Right ventricle myocardium superior (tissue), 1 donor: ENCODE results near the gene TTLL7. TPM values are rescaled to one million over a fixed set of nuclear protein-coding genes. Genes with fewer than 3 reads are reported as not detected.

Experiments used
- ATAC-seq: fragments of 200-7000 bp; cut with Tn5 transposase; one replicate; pipeline ENCODE4 v1.9.1; 2020; ENCODE audit warnings: mild to moderate bottlenecking; ENCODE audit not compliant: poor library complexity
- DNase-seq: peaks from one replicate; pipeline ENCODE4 v3.0.0-alpha.2; 2020
- intact Hi-C: fragments of 100-400 bp; cut with DNase I; formaldehyde crosslinking; loops from one replicate; pipeline ENCODE4 v1.11.2; 2022
- total RNA-seq: library from RNA; stranded (reverse); fragmentation: NEBNext Ultra II Directional; extraction: Animal tissue kit (Norgen Biotek cat#: 25700); gene quantifications from one replicate; pipeline ENCODE4 v1.2.1, GENCODE V29; 2021
- donor health status: DM: no; HTN: yes; CAD: no; lungs with severe emphysema.

Gene TTLL7
- total RNA-seq, 1 donor from 2014 or later = 3.6 TPM

DNA sequence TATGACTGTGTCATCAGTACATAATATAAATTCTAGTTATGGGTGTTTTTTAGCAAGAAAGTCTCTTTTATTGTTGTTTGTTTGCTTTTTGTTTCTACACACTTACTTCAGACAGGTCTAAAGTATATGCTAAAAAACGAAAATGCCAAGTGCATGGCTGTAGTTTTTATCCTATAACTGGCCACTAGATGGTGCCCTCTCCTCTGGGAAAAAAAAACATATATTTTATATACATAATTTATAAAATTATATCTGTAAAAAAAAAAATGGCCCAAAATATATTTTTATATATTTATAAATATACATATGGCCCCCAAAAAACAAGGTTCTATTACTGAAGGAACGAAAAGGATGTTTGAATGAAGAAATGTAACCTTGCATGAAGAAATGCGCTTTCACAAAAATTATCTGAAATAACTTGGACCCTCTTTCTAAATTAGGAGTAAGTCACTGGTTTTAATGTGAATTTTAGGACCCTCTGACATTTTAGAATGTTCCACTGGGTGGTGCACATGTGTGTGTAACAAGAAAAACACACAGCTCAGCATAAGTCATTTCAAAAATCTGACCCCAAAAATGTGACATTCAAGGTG lies 93.5 kb downstream of the TTLL7 start:
- ATAC-seq (no peak), DNase-seq (no peak)
- intact Hi-C loops = no loop called here

DNA sequence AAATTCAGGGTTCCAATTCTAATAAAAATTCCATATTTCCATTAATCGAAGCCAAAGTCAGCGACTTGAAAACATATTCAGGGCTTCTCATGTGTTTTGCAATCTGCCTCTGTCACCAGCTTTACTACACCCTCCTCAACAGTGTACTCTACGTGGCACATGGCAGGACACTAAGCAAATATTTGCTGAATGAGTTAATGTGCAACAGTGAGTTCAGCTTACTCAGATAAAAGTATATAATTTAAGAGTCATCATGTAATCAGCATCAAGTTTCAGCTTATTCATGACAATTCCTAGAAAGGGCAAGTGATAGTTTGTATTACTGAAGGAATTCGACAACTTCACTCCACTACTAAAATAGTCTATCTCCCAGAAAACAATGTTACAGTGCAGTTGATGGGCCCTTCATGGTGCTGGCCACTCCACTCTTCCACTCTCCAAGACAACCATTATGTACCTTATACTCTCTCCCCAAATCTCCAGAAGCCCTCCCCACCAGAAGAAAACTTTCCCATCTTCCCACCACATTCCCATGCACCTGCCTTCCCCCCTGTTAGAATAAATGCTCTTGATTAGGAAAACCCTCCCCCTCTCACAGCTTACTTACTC lies 97.3 kb downstream of the TTLL7 start:
- intact Hi-C loops = no loop called here
- DNase-seq (no peak), ATAC-seq (no peak)

DNA sequence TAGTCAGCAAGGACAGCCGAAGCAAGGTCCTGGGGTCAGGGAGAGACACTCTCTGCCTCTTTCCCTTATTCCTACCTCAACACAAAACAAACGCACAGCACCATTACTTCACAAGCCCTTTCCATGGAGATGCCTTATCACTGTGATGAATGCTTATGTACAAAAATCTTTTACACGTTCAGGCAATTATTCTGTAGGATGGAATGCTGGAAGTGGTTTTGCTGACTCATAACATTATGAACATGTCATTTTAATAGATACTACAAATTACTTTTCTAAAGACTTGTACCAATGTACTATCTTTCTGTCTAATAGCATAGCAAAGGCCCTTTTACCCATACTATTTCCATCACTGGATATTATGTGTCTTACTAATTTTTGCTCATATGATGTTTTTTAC lies 98.4 kb downstream of the TTLL7 start:
- ATAC-seq = no peak
- intact Hi-C loops = no loop called here

GRCh38 chr1:83897516-83897915 lies 101.4 kb downstream of the TTLL7 start:
- ATAC-seq (no peak), DNase-seq (no peak)
- intact Hi-C loops = no loop called here

More for the DNA sequence above, 98.4 kb downstream of the TTLL7 start:
- no peak for DNase-seq

- intact Hi-C loops = no loop called here
- ATAC-seq (no peak), DNase-seq (no peak)
Measured at GRCh38 chr1:83896299-83896698, 102.6 kb downstream of the TTLL7 start.

- no peak for DNase-seq
- no peak for ATAC-seq
- intact Hi-C loops = no loop called here
Measured at GRCh38 chr1:83889707-83890106, 109.2 kb downstream of the TTLL7 start.

GRCh38 chr1:83887483-83887882 lies 111.4 kb downstream of the TTLL7 start:
- ATAC-seq = no peak
- DNase-seq = no peak
- intact Hi-C loops = no loop called here

DNA sequence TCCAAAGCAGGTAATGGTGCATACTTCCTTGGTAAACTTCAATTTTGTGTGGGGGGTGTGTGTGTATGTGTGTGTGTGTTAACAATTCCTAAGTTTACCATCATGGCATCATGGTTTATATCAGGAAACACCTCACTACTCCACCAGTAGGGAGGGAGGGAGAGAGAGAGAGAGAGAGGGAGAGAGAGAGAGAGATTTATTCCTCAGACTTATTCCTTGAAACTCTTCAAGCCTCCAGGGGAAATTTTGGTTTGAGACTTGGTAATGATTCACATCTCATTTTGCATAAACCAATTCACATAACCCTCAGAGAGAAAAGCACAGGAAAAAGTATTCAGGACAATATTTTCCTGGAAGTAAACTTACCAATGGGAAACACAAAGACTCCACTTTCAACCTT lies 115.0 kb downstream of the TTLL7 start:
- DNase-seq = no peak
- intact Hi-C loops = no loop called here
- ATAC-seq = no peak

DNA sequence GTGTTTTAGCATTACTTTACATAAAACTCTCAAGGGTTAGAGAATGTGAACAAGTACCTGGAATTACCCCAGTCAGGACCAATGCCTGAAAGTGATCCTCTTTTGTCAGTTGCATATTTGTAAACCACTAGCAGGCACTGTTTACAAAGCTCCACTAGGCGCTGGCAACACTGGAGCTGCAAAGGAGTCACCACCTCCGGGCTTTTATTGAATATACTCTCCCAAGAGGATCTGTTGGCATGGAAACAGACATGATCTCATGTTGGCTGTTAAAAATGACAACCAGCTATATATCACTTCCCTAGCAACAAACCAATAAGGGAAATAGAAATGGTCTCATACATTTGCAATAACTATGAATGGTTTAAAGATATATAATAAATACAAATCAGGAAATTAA lies 116.0 kb downstream of the TTLL7 start:
- ATAC-seq (no peak), DNase-seq (no peak)
- intact Hi-C loops = no loop called here

DNA sequence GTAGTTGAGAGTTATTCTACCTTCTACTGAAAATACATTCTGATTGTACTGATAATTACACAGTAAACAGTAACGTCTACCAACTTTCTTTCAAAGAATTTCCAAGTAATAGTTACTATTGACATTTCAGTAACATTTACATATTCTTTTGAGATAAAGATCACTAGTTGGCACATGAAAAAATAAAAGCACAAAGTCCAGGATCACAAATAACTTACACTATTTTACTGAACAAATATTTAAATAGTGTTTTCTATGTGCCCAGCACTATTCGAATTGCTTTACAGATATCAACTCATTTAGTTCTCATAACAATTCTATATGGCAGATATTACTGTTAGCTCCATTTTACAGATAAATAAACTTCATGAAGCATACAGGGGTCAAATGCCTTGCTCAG lies 126.4 kb downstream of the TTLL7 start:
- intact Hi-C loops = no loop called here
- no peak for ATAC-seq
- DNase-seq = no peak

DNA sequence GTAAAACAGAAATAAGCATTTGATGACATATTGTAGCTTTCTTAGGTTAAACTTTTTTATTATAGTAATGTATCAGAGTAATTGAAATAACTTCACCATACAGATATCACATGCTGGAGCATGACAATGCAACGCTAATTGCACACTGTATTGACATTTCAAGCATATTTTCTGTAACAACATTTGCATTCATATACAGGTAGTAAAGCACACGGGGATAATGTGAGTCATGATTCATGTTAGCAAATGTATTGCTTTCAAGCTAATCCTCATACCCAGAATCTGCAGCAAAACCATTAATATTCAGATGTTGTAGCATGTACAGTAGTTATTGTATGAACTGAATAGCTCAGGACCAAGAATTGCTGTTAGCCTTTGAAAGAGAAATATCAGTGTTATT lies 133.9 kb downstream of the TTLL7 start:
- DNase-seq (no peak), ATAC-seq (no peak)
- intact Hi-C loops = no loop called here

GRCh38 chr1:83860490-83861221 lies 138.3 kb downstream of the TTLL7 start:
- ATAC-seq = peak; percentile 99
- peak; percentile 91 for DNase-seq
- intact Hi-C loops = no loop called here

DNA sequence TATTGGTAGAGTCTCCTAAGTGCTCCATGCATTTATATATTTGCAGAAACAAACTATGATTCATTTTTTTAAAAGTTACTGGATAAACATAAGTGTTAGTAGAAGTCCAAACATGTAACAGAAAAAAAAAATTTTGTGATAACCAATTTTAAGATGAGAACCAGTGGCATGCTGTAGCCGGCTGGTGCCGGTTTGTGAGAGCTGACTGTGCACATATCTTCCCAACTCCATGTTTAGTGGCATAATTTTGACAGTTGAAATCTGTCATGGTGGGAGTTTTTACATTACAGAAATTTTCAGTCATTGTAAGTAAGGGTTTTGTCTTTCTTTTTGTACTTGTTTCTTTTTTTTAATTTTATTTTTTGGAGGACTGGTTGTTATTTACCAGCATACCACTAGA lies 141.2 kb downstream of the TTLL7 start:
- DNase-seq = no peak
- intact Hi-C loops = no loop called here
- ATAC-seq = no peak

- DNase-seq = no peak
- ATAC-seq = no peak
- intact Hi-C loops = no loop called here
Measured at GRCh38 chr1:83857103-83857502, 141.8 kb downstream of the TTLL7 start.

- no peak for ATAC-seq
- intact Hi-C loops = no loop called here
- no peak for DNase-seq
Measured at GRCh38 chr1:83856381-83856780, 142.6 kb downstream of the TTLL7 start.

DNA sequence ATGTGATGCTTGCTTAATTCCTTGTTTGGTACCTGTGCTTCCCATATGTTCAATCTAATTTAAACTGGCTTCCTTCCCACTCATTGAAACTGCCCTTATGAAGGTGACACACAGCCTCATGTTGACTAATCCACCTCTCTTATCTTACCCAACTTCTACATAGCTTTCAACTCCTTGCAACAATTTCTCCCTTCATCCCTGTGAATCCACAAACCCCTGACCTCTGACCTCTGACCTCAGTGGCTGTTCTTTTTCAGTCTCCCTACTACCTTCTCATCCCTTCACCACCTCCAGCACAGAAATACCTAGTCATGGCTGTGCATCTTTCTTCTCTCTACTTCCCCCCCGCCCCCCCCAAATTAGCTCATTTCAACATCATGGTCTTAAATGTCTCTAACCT lies 144.5 kb downstream of the TTLL7 start:
- DNase-seq = no peak
- ATAC-seq = no peak

DNA sequence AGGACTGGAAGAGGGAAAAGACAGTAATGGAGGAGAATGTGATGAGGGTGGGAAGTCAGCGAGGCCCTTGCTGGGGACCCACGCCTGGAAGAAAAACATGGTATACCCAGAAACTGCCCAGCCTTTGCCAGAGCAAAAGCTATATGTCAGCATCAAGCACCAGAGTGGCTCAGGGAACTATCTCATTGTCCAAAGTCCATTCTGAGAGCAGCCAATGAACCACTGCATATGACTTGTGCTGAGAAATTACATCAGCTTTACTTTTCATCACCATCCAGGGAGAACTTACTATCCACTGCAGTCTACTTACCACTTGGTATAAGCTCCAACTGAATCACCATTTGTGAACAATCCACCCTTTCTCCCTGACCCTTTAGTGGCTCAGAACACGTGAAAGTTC lies 148.1 kb downstream of the TTLL7 start:
- DNase-seq (no peak), ATAC-seq (no peak)
- intact Hi-C loops = no loop called here

More for the DNA sequence above, 144.5 kb downstream of the TTLL7 start:
- intact Hi-C loops = no loop called here

GRCh38 chr1:83849191-83850061 lies 149.5 kb downstream of the TTLL7 start:
- no peak for DNase-seq
- intact Hi-C loops = no loop called here
- no peak for ATAC-seq

GRCh38 chr1:83846138-83846537 lies 152.8 kb downstream of the TTLL7 start:
- DNase-seq (no peak), ATAC-seq (no peak)
- intact Hi-C loops = no loop called here
